IMR-90 (cell line): ENCODE measurements around the gene ITGB5.

ENCODE experiments used
- CEBPB ChIP-seq: IDR thresholded peaks from 2 replicates; pipeline ENCODE4 v1.6.1; 2012; ENCODE audit warnings: low read depth, low read length, improper control_type of control experiment
- MAFK ChIP-seq: IDR thresholded peaks from 2 replicates; pipeline ENCODE4 v1.6.1; 2012; ENCODE audit warnings: low read depth, low read length, improper control_type of control experiment
- MXI1 ChIP-seq: IDR thresholded peaks from 2 replicates; pipeline ENCODE4 v1.6.1; 2012; ENCODE audit warnings: low read depth, mild to moderate bottlenecking, low read length, moderate library complexity, borderline replicate concordance
- POLR2A ChIP-seq: IDR thresholded peaks from 2 replicates; pipeline ENCODE4 v1.6.1; 2012; ENCODE audit warnings: mild to moderate bottlenecking, low read depth, low read length
- RAD21 ChIP-seq: IDR thresholded peaks from 2 replicates; pipeline ENCODE4 v1.6.1; 2012; ENCODE audit warnings: low read length, improper control_type of control experiment
- RCOR1 ChIP-seq: IDR thresholded peaks from 2 replicates; pipeline ENCODE4 v1.6.1; 2012; ENCODE audit warnings: mild to moderate bottlenecking, low read length, improper control_type of control experiment; ENCODE audit not compliant: insufficient replicate concordance
- RFX5 ChIP-seq: IDR thresholded peaks from 2 replicates; pipeline ENCODE4 v1.8.0; 2012; ENCODE audit warnings: low read depth, mild to moderate bottlenecking, low read length, moderate library complexity
- TF ChIP-seq, protein P1 (sequence below): conservative IDR thresholded peaks from 2 replicates; pipeline ENCODE4 v1.5.1; 2012; ENCODE audit warnings: mild to moderate bottlenecking, low read depth, low read length, improper control_type of control experiment

GRCh38 chr3:124935794-124936542 is 48.8 kb upstream of the ITGB5 start:
- TF ChIP-seq, protein P1, sequence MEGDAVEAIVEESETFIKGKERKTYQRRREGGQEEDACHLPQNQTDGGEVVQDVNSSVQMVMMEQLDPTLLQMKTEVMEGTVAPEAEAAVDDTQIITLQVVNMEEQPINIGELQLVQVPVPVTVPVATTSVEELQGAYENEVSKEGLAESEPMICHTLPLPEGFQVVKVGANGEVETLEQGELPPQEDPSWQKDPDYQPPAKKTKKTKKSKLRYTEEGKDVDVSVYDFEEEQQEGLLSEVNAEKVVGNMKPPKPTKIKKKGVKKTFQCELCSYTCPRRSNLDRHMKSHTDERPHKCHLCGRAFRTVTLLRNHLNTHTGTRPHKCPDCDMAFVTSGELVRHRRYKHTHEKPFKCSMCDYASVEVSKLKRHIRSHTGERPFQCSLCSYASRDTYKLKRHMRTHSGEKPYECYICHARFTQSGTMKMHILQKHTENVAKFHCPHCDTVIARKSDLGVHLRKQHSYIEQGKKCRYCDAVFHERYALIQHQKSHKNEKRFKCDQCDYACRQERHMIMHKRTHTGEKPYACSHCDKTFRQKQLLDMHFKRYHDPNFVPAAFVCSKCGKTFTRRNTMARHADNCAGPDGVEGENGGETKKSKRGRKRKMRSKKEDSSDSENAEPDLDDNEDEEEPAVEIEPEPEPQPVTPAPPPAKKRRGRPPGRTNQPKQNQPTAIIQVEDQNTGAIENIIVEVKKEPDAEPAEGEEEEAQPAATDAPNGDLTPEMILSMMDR, result no peak
- no peak for TF ChIP-seq CEBPB
- TF ChIP-seq RAD21, result no peak
- TF ChIP-seq RCOR1, result no peak
- TF ChIP-seq RFX5, result no peak
- no peak for TF ChIP-seq POLR2A
- no peak for TF ChIP-seq MAFK
- TF ChIP-seq MXI1, result no peak
